Stomach (tissue), 9 donors: ENCODE measurements around the gene AZGP1. TPM values are rescaled to one million over a fixed set of nuclear protein-coding genes. Genes with fewer than 3 reads are reported as not detected.
"Not testable (repeated sequence)": the region's sequence is repeated elsewhere in the genome, so short reads cannot be mapped to it uniquely, and the experiment has no call there.

Experiments
- DNase-seq, 2 donors: peaks; one replicate each; pipeline versions ENCODE4 v3.0.0 to v3.0.0-alpha.2; 2013 to 2019
- H3K27ac ChIP-seq, 5 donors: fragments of 200-600 bp in 4 of 5; sonication (generic) in 4 of 5; one replicate each; pipeline ENCODE4 v1.5.1; 2013 to 2019; ENCODE audit warnings: mild to moderate bottlenecking in 1 of 5, moderate library complexity in 1 of 5
- H3K27me3 ChIP-seq, 3 donors: fragments of 200-600 bp; sonication (generic); one replicate each; pipeline ENCODE4 v1.5.1; 2017 to 2019; ENCODE audit warnings: mixed run types in 1 of 3
- H3K36me3 ChIP-seq, 4 donors: fragments of 200-600 bp; sonication (generic); 1 replicate in 3 of 4; 2 replicates in 1 of 4; pipeline ENCODE4 v1.5.1; 2016 to 2019
- H3K4me1 ChIP-seq, 4 donors: fragments of 200-600 bp; sonication (generic); one replicate each; pipeline ENCODE4 v1.5.1; 2016 to 2019
- H3K4me3 ChIP-seq, 4 donors: fragments of 200-600 bp; sonication (generic) in 3 of 4; one replicate each; pipeline ENCODE4 v1.5.1; 2016 to 2019; ENCODE audit warnings: mild to moderate bottlenecking in 1 of 4
- H3K9me3 ChIP-seq, 4 donors: fragments of 200-600 bp; sonication (generic); one replicate each; pipeline ENCODE4 v1.5.1; 2016 to 2019
- EP300 ChIP-seq: sonication (generic); formaldehyde crosslinking; IDR thresholded peaks from one replicate; pipeline ENCODE4 v1.6.1; 2017; ENCODE audit warnings: antibody characterized with exemption
- POLR2A ChIP-seq, 4 donors: fragments of 450-650 bp; IDR thresholded peaks; one replicate each; pipeline ENCODE4 v1.6.1; 2016; ENCODE audit warnings: antibody characterized with exemption in 4 of 4, control low read depth in 2 of 4, mild to moderate bottlenecking in 1 of 4, moderate library complexity in 1 of 4
- POLR2AphosphoS5 ChIP-seq, 3 donors: sonication (generic); formaldehyde crosslinking; IDR thresholded peaks; one replicate each; pipeline ENCODE4 v1.6.1; 2016; ENCODE audit warnings: antibody characterized with exemption in 3 of 3
- WGBS, 5 donors: extraction: QIAGEN DNeasy Blood & Tissue Kit in 3 of 5; methylation state at CpG; one replicate each; pipeline versions ENCODE4 v1.1.5 to v1.1.7; 2013 to 2018; 5-methylcytosine and 5-hydroxymethylcytosine counted together
- intact Hi-C: fragments of 100-400 bp; cut with DNase I; formaldehyde crosslinking; loops from one replicate; pipeline ENCODE4 v1.15.1; 2023; ENCODE audit warnings: low total_unique reads
- polyA plus RNA-seq, 3 donors: library from polyadenylated mRNA; stranded (reverse); fragments of 200-250 nt; gene quantifications; one replicate each; pipeline ENCODE4 v1.2.3, GENCODE V29; 2013
- total RNA-seq, 5 donors: library from RNA; depleted of rRNA; stranded (reverse); fragments of >200 nt; gene quantifications; one replicate each; pipeline versions ENCODE4 v1.1.0 to v1.2.3, GENCODE V29; 2014 to 2016
- TF ChIP-seq, protein P1 (sequence below), 7 experiments: fragments of 450-650 bp in 4 of 7; fragments of 200-600 bp in 3 of 7; sonication (generic) in 3 of 7; IDR thresholded peaks; one replicate each; pipeline ENCODE4 v1.5.1; 2016 to 2019; ENCODE audit warnings: antibody characterized with exemption in 7 of 7, control low read depth in 2 of 7, mild to moderate bottlenecking in 1 of 7
- donor health status: healthy with polysubstance abuse.
- donor health status: Bipolar disorder and iron deficiency.
- donor health status: healthy.

The AZGP1 gene
- total and polyA plus RNA-seq, 8 donors: 6.8 to 461 (median 92.3) TPM; not detected in 1

DNA sequence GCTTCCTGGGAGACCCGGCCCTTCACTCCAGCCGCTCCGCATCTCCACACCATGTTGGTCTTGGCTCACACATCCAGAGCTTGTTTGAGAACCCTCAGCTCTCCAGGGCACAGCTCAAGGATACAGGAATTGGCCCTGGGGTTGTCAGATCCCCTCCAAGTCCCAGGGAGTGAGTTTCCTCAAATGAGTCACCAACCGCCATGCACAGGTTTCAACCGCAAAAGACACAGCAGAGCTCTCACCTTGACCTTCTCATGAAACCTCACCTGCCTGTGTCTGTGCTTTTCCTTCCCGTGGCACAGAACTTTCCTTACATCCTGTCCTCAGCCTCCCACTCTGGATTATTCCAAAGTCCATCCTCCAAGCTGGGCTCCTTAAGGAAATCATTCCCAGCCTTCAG is 20.6 kb downstream of the AZGP1 start:
- TF ChIP-seq POLR2A (IDR thresholded peaks at IDR 0.05) (no peak), EP300 (no peak), POLR2AphosphoS5 (IDR thresholded peaks at IDR 0.05) (no peak)
- TF ChIP-seq, protein P1, sequence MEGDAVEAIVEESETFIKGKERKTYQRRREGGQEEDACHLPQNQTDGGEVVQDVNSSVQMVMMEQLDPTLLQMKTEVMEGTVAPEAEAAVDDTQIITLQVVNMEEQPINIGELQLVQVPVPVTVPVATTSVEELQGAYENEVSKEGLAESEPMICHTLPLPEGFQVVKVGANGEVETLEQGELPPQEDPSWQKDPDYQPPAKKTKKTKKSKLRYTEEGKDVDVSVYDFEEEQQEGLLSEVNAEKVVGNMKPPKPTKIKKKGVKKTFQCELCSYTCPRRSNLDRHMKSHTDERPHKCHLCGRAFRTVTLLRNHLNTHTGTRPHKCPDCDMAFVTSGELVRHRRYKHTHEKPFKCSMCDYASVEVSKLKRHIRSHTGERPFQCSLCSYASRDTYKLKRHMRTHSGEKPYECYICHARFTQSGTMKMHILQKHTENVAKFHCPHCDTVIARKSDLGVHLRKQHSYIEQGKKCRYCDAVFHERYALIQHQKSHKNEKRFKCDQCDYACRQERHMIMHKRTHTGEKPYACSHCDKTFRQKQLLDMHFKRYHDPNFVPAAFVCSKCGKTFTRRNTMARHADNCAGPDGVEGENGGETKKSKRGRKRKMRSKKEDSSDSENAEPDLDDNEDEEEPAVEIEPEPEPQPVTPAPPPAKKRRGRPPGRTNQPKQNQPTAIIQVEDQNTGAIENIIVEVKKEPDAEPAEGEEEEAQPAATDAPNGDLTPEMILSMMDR (IDR thresholded peaks at IDR 0.05): no peak
- no peaks in the 10 kb centered on the region for H3K4me1 ChIP-seq
- H3K4me3 ChIP-seq: no peak overlapping the region
- H3K9me3 ChIP-seq: peaks cover 0 to 10% (median 7%) of the 10 kb centered on the region in 4 donors
- DNase-seq: no peak
- no peak overlapping the region for H3K27ac ChIP-seq
- intact Hi-C loops: no loop called here
- 67 to 88% (median 77%) methylated on average over 6 of the region's 6 CpGs for WGBS, 5 donors
- no peaks in the 10 kb centered on the region for H3K36me3 ChIP-seq
- peaks cover 0 to 18% (median 4%) of the 10 kb centered on the region in 3 donors for H3K27me3 ChIP-seq

DNA sequence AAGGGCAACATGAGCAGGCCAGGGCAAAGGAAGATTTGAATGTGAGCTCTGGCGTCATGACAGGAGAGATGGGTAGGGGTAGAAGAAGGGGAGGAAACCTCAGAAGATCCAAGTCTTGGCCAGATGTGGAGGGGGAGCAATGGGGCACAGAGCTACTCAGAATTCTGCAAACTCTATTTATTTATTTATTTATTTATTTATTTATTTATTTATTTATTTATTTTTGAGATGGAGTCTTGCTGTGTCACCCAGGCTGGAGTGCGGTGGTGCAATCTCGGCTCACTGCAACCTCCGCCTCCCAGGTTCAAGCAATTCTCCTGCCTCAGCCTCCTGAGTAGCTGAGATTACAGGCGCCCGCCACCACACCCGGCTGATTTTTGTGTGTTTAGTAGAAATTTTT is 21.2 kb downstream of the AZGP1 start:
- H3K36me3 ChIP-seq, DNase-seq, H3K27ac ChIP-seq, H3K4me3 ChIP-seq, intact Hi-C loops, H3K4me1 ChIP-seq: not testable (repeated sequence)
- Histone ChIP-seq H3K27me3 (peaks cover 0 to 12% (median 4%) of the 10 kb centered on the region in 3 donors), H3K9me3 (peaks cover 0 to 12% (median 7%) of the 10 kb centered on the region in 4 donors)
- WGBS, 5 donors: 85 to 93% (median 92%) methylated on average over 7 of the region's 7 CpGs

DNA sequence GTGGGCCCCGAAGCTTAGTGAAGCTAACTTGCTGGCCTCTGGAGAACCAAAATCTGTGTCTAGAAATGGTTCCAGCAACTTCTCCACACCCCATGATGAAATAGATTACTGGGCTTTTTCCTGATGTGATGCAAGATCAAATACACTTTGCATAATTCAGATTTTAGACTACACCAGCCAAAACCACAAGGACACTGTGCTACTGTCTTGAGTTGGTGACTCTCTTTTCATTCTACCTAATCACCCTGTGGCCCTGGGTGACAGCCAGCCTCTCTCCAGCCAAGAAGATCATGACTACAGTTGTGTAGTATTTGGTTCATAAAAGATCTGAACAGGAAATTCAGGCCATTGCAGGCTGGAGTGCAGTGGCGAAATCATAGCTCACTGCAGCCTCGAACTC is 22.2 kb downstream of the AZGP1 start:
- WGBS, 5 donors: 76 to 86% (median 81%) methylated on average over 3 of the region's 3 CpGs
- Histone ChIP-seq H3K27me3 (peaks cover 0 to 2% (median 0%) of the 10 kb centered on the region in 3 donors), H3K4me1 (no peaks in the 10 kb centered on the region), H3K27ac (no peak overlapping the region), H3K9me3 (peaks cover 0 to 12% (median 7%) of the 10 kb centered on the region in 4 donors), H3K36me3 (no peaks in the 10 kb centered on the region), H3K4me3 (no peak overlapping the region)
- DNase-seq: no peak
- TF ChIP-seq, protein P1 (IDR thresholded peaks at IDR 0.05): no peak
- intact Hi-C loops: no loop called here

DNA sequence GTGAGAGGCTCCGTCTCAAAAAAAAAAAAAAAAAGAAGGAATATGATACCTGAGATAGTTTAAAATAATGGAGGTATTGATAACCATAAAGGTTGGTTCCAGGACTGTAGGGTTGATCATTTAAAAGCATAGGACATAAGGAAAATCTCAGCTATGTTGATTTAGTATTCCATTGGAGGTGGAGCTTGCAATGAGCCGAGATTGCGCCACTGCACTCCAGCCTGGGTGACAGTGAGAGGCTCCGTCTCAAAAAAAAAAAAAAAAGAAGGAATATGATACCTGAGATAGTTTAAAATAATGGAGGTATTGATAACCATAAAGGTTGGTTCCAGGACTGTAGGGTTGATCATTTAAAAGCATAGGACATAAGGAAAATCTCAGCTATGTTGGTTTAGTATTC is 23.2 kb downstream of the AZGP1 start:
- H3K27ac ChIP-seq, H3K27me3 ChIP-seq, H3K4me3 ChIP-seq, H3K36me3 ChIP-seq, intact Hi-C loops, DNase-seq, H3K4me1 ChIP-seq: not testable (repeated sequence)
- WGBS, 5 donors: 62 to 86% (median 81%) methylated on average over 4 of the region's 4 CpGs
- peaks cover 0 to 12% (median 7%) of the 10 kb centered on the region in 4 donors for H3K9me3 ChIP-seq

DNA sequence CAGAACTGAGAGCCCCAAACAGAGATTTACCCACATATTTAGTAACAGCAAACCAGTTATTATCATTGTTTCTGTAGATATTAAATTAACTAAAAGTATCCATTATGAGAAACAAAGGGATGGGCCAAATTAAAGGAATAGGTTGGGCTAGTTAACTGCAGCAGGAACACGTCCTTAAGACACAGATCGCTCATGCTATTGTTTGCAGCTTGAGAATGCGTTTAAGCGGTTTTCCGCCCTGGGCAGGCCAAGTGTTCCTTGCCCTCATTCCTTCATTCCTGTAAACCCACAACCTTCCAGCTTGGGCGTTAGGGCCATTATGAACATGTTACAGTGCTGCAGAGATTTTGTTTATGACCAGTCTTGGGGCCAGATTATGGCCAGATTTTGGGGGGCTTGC is 25.0 kb downstream of the AZGP1 start:
- H3K27me3 ChIP-seq, intact Hi-C loops, DNase-seq, H3K36me3 ChIP-seq, H3K27ac ChIP-seq, H3K4me1 ChIP-seq, H3K4me3 ChIP-seq: not testable (repeated sequence)
- peaks cover 0 to 12% (median 7%) of the 10 kb centered on the region in 4 donors for H3K9me3 ChIP-seq
- WGBS, 5 donors: 89 to 95% (median 92%) methylated on average over 6 of the region's 6 CpGs

DNA sequence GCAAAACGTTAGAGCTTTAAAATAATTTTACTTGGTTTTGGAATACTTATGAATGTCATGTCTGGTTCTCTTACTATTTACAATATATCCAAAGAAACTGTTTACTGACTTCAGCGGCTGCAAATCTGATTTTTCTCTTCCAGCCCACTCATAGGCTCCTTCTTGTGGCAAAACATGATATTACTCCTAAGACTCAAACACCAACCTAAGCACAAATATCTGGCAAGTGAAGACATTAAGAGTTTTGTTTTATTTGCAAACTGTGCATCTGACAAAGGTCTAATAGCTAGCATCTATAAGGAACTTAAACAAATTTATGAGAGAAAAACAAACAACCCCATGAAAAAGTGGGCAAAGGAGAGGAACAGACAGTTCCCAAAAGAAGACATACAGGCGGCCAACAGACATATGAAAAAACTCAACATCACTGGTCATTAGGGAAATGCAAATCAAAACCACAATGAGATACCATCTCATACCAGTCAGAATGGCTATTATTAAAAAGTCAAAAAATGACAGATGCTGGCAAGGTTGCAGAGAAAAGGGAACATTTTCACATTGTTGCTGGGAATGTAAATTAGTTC is 26.1 kb downstream of the AZGP1 start:
- no peak overlapping the region for H3K4me3 ChIP-seq
- TF ChIP-seq EP300 (no peak), POLR2AphosphoS5 (IDR thresholded peaks at IDR 0.05) (no peak), POLR2A (IDR thresholded peaks at IDR 0.05) (no peak)
- TF ChIP-seq, protein P1 (IDR thresholded peaks at IDR 0.05): peak in 2 of 7 experiments; percentile 6 to 10
- WGBS, 5 donors: 39 to 55% (median 54%) methylated on average over 3 of the region's 3 CpGs
- intact Hi-C loops: no loop called here
- peaks cover 0 to 12% (median 7%) of the 10 kb centered on the region in 4 donors for H3K9me3 ChIP-seq
- no peaks in the 10 kb centered on the region for H3K4me1 ChIP-seq
- H3K27me3 ChIP-seq: peaks cover 0 to 5% (median 0%) of the 10 kb centered on the region in 3 donors
- DNase-seq: peak in 1 of 2 donors; percentile 13
- H3K27ac ChIP-seq: no peak overlapping the region
- no peaks in the 10 kb centered on the region for H3K36me3 ChIP-seq
